ENCODE measurements around the gene ALDH4A1. TPM values are rescaled to one million over a fixed set of nuclear protein-coding genes. Genes with fewer than 3 reads are reported as not detected.

Gene ALDH4A1
- total RNA-seq, 1 donor from 2014 or later, result 11.7 TPM

GRCh38 chr1:18907917-18908845 lies 5.8 kb upstream of the ALDH4A1 start:
- no peaks in the 10 kb centered on the region for H3K27me3 ChIP-seq (ENCODE audit: low read depth)
- ATAC-seq (peak; percentile 41 to 53), DNase-seq (no peak)
- TF ChIP-seq, protein P1, sequence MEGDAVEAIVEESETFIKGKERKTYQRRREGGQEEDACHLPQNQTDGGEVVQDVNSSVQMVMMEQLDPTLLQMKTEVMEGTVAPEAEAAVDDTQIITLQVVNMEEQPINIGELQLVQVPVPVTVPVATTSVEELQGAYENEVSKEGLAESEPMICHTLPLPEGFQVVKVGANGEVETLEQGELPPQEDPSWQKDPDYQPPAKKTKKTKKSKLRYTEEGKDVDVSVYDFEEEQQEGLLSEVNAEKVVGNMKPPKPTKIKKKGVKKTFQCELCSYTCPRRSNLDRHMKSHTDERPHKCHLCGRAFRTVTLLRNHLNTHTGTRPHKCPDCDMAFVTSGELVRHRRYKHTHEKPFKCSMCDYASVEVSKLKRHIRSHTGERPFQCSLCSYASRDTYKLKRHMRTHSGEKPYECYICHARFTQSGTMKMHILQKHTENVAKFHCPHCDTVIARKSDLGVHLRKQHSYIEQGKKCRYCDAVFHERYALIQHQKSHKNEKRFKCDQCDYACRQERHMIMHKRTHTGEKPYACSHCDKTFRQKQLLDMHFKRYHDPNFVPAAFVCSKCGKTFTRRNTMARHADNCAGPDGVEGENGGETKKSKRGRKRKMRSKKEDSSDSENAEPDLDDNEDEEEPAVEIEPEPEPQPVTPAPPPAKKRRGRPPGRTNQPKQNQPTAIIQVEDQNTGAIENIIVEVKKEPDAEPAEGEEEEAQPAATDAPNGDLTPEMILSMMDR (IDR thresholded peaks at IDR 0.05), result no peak
- intact Hi-C loops (cut with DNase I), result loop anchor here (10.0 kb wide), 1 partner anchor 57 kb away; no protein-coding TSS in a partner anchor
- H3K4me1 ChIP-seq, result peaks cover 47% of the 10 kb centered on the region
- no peaks in the 10 kb centered on the region for H3K9me3 ChIP-seq
- peak overlapping the region; percentile 78 for H3K27ac ChIP-seq
- H3K36me3 ChIP-seq, result peaks cover 46% of the 10 kb centered on the region
- H3K4me3 ChIP-seq, result peak overlapping the region; percentile 11

- intact Hi-C loops (cut with DNase I), result loop anchor here (10.0 kb wide), 1 partner anchor 58 kb away; no protein-coding TSS in a partner anchor
- peak; percentile 73 for DNase-seq
- H3K27me3 ChIP-seq (ENCODE audit: low read depth), result no peaks in the 10 kb centered on the region
- H3K4me1 ChIP-seq, result peaks cover 41% of the 10 kb centered on the region
- peak; percentile 37 to 40 for ATAC-seq
- peaks cover 46% of the 10 kb centered on the region for H3K36me3 ChIP-seq
- no peaks in the 10 kb centered on the region for H3K9me3 ChIP-seq
- peak overlapping the region; percentile 11 for H3K4me3 ChIP-seq
- H3K27ac ChIP-seq, result peak overlapping the region; percentile 78
- TF ChIP-seq, protein P1 (IDR thresholded peaks at IDR 0.05), result peak; percentile 80
Measured at GRCh38 chr1:18907021-18907916, 4.9 kb upstream of the ALDH4A1 start.

GRCh38 chr1:18903291-18903756 lies 969 bp upstream of the ALDH4A1 start:
- peak overlapping the region; percentile 89 for H3K4me3 ChIP-seq
- no peaks in the 10 kb centered on the region for H3K9me3 ChIP-seq
- TF ChIP-seq, protein P1 (IDR thresholded peaks at IDR 0.05), result no peak
- peaks cover 9% of the 10 kb centered on the region for H3K36me3 ChIP-seq
- peak overlapping the region; percentile 93 for H3K27ac ChIP-seq
- ATAC-seq, result no peak
- H3K4me1 ChIP-seq, result peaks cover 40% of the 10 kb centered on the region
- intact Hi-C loops (cut with DNase I), result loop anchor here (10.0 kb wide), 1 partner anchor 61 kb away; no protein-coding TSS in a partner anchor
- DNase-seq, result no peak
- no peaks in the 10 kb centered on the region for H3K27me3 ChIP-seq (ENCODE audit: low read depth)

DNA sequence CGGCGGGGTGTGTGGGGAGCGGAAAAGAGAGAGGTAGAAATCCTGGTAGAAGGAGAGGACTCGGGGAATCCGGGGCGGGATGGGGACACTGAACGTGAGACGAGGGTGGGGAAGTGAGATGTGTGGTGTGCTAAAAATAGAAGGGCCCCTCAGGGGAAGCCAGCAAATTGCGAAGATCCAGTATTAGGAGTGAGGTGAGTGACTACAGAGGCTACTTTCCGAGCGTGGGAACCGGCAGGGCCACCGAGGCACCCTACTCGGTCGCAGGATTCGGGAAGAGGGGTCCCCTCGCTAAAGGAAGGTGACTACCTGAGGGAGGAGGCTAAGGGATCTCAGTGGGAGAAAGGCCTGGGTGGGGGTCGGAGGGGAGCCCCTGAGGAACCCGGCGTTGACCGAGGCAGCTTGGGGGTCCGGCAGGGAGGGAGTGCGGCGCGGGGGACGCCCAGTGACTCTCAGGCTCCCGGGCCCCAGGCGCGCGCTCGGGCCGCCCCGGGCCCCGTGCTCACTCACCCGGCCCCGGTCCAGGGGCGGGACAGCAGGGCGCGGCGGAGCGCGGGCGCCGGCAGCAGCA lies 318 bp downstream of the ALDH4A1 start:
- Histone ChIP-seq H3K4me3 (peak overlapping the region; percentile 89), H3K9me3 (no peaks in the 10 kb centered on the region), H3K36me3 (peaks cover 4% of the 10 kb centered on the region), H3K4me1 (peaks cover 27% of the 10 kb centered on the region), H3K27me3 (ENCODE audit: low read depth) (no peaks in the 10 kb centered on the region), H3K27ac (peak overlapping the region; percentile 93)
- TF ChIP-seq, protein P1 (IDR thresholded peaks at IDR 0.05), result no peak
- no peak for DNase-seq
- intact Hi-C loops (cut with DNase I), result loop anchor here (10.0 kb wide), 1 partner anchor 63 kb away; no protein-coding TSS in a partner anchor
- ATAC-seq, result peak in 1 of 2 donors; percentile 1
